ENCODE measurements around the gene LMLN. TPM values are rescaled to one million over a fixed set of nuclear protein-coding genes. Genes with fewer than 3 reads are reported as not detected.

Gene LMLN
- total RNA-seq, 3 donors from 2014 or later: 3.9 to 12.0 (median 5.0) TPM

GRCh38 chr3:197975311-197975710 lies 15.3 kb downstream of the LMLN start:
- intact Hi-C loops (cut with DNase I; ENCODE audit: low total_unique reads): no loop called here
- H3K4me3 ChIP-seq: no peak overlapping the region
- no peaks in the 10 kb centered on the region for H3K4me1 ChIP-seq
- no peaks in the 10 kb centered on the region for H3K27me3 ChIP-seq
- no peak for DNase-seq (ENCODE audit: low spot score in 2 of 2)
- H3K27ac ChIP-seq: no peak overlapping the region
- H3K9me3 ChIP-seq: no peaks in the 10 kb centered on the region
- no peaks in the 10 kb centered on the region for H3K36me3 ChIP-seq
- no peak for TF ChIP-seq POLR2A (IDR thresholded peaks at IDR 0.05)
- TF ChIP-seq CTCF (IDR thresholded peaks at IDR 0.05): no peak

GRCh38 chr3:197983076-197983475 lies 23.1 kb downstream of the LMLN start:
- Histone ChIP-seq H3K36me3 (no peaks in the 10 kb centered on the region), H3K27me3 (no peaks in the 10 kb centered on the region), H3K4me3 (no peak overlapping the region), H3K9me3 (no peaks in the 10 kb centered on the region), H3K4me1 (no peaks in the 10 kb centered on the region), H3K27ac (no peak overlapping the region)
- TF ChIP-seq CTCF (IDR thresholded peaks at IDR 0.05) (no peak), POLR2AphosphoS5 (IDR thresholded peaks at IDR 0.05) (no peak), POLR2A (IDR thresholded peaks at IDR 0.05) (no peak)
- DNase-seq (ENCODE audit: low spot score in 2 of 2): no peak
- intact Hi-C loops (cut with DNase I; ENCODE audit: low total_unique reads): no loop called here

GRCh38 chr3:197989651-197990050 lies 29.6 kb downstream of the LMLN start:
- no peak for TF ChIP-seq CTCF (IDR thresholded peaks at IDR 0.05)
- no peak for TF ChIP-seq POLR2A (IDR thresholded peaks at IDR 0.05)
- TF ChIP-seq POLR2AphosphoS5 (IDR thresholded peaks at IDR 0.05): no peak
- no peak overlapping the region for H3K4me3 ChIP-seq
- H3K36me3 ChIP-seq: no peaks in the 10 kb centered on the region
- no peak for DNase-seq (ENCODE audit: low spot score in 2 of 2)
- H3K4me1 ChIP-seq: no peaks in the 10 kb centered on the region
- no peak overlapping the region for H3K27ac ChIP-seq
- intact Hi-C loops (cut with DNase I; ENCODE audit: low total_unique reads): no loop called here
- no peaks in the 10 kb centered on the region for H3K27me3 ChIP-seq
- H3K9me3 ChIP-seq: no peaks in the 10 kb centered on the region

DNA sequence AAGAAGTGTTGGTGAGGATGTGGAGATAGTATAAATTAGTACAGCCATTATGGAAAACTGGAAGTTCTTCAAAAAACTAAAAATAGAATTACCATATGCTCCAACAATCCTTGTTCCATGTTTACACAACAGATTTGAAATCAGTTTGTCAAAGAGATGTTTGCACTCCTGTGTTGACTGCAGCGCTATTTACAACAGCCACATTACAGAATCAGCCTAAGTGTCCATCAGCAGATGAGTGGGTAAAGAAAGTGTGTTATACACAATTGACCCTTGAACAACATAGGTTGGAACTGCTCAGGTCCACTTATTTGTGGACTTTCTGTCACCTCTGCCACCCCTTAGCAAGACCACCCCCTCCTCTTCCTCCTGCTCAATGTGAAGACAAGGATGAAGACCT lies 34.7 kb downstream of the LMLN start:
- DNase-seq (ENCODE audit: low spot score in 2 of 2): no peak
- Histone ChIP-seq H3K27me3 (no peaks in the 10 kb centered on the region), H3K9me3 (no peaks in the 10 kb centered on the region), H3K4me1 (no peaks in the 10 kb centered on the region), H3K36me3 (no peaks in the 10 kb centered on the region), H3K27ac (no peak overlapping the region), H3K4me3 (no peak overlapping the region)
- TF ChIP-seq CTCF (IDR thresholded peaks at IDR 0.05) (no peak), POLR2A (IDR thresholded peaks at IDR 0.05) (no peak), POLR2AphosphoS5 (IDR thresholded peaks at IDR 0.05) (no peak)
- intact Hi-C loops (cut with DNase I; ENCODE audit: low total_unique reads): no loop called here

- no peaks in the 10 kb centered on the region for H3K9me3 ChIP-seq
- intact Hi-C loops (cut with DNase I; ENCODE audit: low total_unique reads): no loop called here
- TF ChIP-seq POLR2A (IDR thresholded peaks at IDR 0.05) (no peak), CTCF (IDR thresholded peaks at IDR 0.05) (no peak), POLR2AphosphoS5 (IDR thresholded peaks at IDR 0.05) (no peak)
- H3K36me3 ChIP-seq: no peaks in the 10 kb centered on the region
- H3K27me3 ChIP-seq: no peaks in the 10 kb centered on the region
- no peak overlapping the region for H3K4me3 ChIP-seq
- no peak overlapping the region for H3K27ac ChIP-seq
- no peaks in the 10 kb centered on the region for H3K4me1 ChIP-seq
- no peak for DNase-seq (ENCODE audit: low spot score in 2 of 2)
Observed at GRCh38 chr3:197996855-197997254, 36.8 kb downstream of the LMLN start.

Measured in breast epithelium (tissue), 4 donors.